Measurements from ENCODE around the gene CAPN12.

CAPN12 gene

DNA sequence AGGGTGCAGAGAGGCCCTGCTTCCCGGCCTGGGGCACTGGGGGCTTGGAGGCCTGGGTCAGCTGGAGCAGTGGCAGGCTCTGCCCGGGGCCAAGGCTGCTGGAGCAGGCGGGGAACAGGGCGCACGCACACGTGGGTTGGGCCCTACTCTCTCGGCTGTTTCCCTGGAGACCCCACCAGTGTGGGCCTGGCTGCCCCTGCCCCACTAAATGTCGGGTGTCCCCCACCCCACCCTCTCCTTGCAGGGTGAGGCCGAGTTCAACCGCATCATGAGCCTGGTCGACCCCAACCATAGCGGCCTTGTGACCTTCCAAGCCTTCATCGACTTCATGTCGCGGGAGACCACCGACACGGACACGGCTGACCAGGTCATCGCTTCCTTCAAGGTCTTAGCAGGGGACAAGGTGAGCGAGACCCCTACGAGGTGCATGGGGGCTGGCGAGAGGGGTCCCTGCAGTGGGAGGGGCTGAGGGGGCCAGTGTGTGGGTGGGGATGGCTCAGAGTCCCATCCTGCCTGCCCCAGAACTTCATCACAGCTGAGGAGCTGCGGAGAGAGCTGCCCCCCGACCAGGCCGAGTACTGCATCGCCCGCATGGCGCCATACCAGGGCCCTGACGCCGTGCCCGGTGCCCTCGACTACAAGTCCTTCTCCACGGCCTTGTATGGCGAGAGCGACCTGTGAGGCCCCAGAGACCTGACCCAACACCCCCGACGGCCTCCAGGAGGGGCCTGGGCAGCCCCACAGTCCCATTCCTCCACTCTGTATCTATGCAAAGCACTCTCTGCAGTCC, 15.3 kb downstream of the CAPN12 start:
- TF ChIP-seq, protein P1, sequence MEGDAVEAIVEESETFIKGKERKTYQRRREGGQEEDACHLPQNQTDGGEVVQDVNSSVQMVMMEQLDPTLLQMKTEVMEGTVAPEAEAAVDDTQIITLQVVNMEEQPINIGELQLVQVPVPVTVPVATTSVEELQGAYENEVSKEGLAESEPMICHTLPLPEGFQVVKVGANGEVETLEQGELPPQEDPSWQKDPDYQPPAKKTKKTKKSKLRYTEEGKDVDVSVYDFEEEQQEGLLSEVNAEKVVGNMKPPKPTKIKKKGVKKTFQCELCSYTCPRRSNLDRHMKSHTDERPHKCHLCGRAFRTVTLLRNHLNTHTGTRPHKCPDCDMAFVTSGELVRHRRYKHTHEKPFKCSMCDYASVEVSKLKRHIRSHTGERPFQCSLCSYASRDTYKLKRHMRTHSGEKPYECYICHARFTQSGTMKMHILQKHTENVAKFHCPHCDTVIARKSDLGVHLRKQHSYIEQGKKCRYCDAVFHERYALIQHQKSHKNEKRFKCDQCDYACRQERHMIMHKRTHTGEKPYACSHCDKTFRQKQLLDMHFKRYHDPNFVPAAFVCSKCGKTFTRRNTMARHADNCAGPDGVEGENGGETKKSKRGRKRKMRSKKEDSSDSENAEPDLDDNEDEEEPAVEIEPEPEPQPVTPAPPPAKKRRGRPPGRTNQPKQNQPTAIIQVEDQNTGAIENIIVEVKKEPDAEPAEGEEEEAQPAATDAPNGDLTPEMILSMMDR (IDR thresholded peaks at IDR 0.05): no peak
- no peak overlapping the region for H3K4me3 ChIP-seq (ENCODE audit: low read depth, low read length)
- H3K9ac ChIP-seq: no peak overlapping the region
- H3K4me2 ChIP-seq (ENCODE audit: low read length): no peak overlapping the region
- no peak overlapping the region for H3K27ac ChIP-seq
- H2AFZ ChIP-seq: no peak overlapping the region
- no peaks in the 10 kb centered on the region for H3K9me3 ChIP-seq (ENCODE audit: control insufficient read depth, low read length)
- H3K4me1 ChIP-seq: peaks cover 8% of the 10 kb centered on the region
- peaks cover 3% of the 10 kb centered on the region for H3K79me2 ChIP-seq
- H3K27me3 ChIP-seq (ENCODE audit: control insufficient read depth, insufficient read depth, low read length): no peaks in the 10 kb centered on the region
- no peaks in the 10 kb centered on the region for H3K36me3 ChIP-seq (ENCODE audit: control insufficient read depth, insufficient read depth, low read length)

DNA sequence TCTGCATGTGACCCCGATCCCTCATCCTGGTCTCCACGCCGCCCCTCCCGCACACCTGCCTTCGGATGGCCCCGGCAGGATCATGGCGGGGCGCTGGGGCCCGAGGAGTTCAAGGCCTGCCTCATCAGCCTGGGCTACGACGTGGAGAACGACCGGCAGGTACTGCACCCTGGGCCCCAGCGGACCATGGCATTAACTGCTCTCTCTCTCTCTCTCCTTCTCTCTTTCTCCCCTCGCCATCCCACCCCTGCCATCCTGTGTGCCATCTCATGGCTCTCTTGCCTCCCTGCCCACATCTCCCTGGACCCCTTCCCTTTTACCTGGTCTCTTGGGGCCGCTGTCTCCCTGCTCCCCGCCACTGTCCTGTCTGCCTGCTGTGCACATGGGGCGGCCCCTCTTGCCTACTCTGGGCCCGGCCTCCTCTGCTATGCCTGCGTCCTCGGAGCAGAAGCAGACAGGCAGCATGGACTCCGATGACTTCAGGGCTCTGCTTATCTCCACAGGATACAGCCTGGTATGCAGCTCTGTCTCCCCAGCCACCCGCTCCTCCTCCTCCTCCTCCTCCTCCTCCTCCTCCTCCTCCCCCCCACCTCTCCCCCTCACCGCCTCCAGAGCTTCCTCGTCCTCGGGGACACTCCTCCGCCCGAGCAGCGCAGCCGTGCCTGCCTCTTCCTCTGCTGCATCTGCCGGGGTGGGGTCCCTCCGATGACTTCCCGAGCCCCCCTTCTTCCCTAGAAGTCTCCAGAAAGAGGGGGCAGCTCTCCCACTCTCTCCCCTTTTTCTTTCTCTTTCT, 16.2 kb downstream of the CAPN12 start:
- Histone ChIP-seq H3K36me3 (ENCODE audit: control insufficient read depth, insufficient read depth, low read length) (no peaks in the 10 kb centered on the region), H3K4me3 (ENCODE audit: low read depth, low read length) (no peak overlapping the region), H3K4me1 (peaks cover 8% of the 10 kb centered on the region), H3K9ac (no peak overlapping the region), H3K4me2 (ENCODE audit: low read length) (no peak overlapping the region), H3K27me3 (ENCODE audit: control insufficient read depth, insufficient read depth, low read length) (no peaks in the 10 kb centered on the region), H3K9me3 (ENCODE audit: control insufficient read depth, low read length) (no peaks in the 10 kb centered on the region), H3K27ac (no peak overlapping the region), H3K79me2 (peaks cover 3% of the 10 kb centered on the region), H2AFZ (no peak overlapping the region)
- TF ChIP-seq, protein P1 (IDR thresholded peaks at IDR 0.05): no peak

DNA sequence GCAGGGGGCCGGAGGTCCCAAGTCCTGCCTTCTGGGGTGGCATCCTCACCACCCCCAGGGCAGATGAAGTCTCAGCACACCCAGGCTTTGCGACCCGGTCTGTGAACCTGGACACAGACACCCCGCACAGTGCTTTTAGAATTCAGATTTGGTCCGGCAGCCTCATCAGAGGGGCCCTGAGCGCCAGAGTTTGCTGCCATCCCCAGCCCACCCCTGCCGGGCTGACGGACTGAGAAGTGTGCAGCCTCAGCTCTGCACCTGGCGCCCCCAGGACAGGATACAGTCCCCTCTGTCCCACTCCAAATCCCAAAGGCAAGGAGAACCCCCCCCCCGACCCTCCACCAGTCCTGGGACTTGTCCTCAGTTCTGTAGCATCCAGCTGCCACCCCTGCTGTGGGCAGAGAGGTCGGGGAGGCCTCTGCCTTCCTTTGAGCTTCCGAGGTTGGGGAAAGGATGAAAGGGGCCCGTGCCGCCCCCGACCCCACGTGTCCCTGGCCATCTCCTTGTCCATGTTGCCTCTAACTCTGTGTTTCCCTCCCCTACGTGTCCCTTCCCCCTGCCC, 16.9 kb downstream of the CAPN12 start:
- Histone ChIP-seq H3K79me2 (peaks cover 3% of the 10 kb centered on the region), H2AFZ (no peak overlapping the region), H3K9me3 (ENCODE audit: control insufficient read depth, low read length) (no peaks in the 10 kb centered on the region), H3K4me2 (ENCODE audit: low read length) (no peak overlapping the region), H3K27ac (no peak overlapping the region), H3K9ac (no peak overlapping the region), H3K4me1 (peaks cover 5% of the 10 kb centered on the region), H3K36me3 (ENCODE audit: control insufficient read depth, insufficient read depth, low read length) (no peaks in the 10 kb centered on the region), H3K27me3 (ENCODE audit: control insufficient read depth, insufficient read depth, low read length) (no peaks in the 10 kb centered on the region), H3K4me3 (ENCODE audit: low read depth, low read length) (no peak overlapping the region)
- TF ChIP-seq, protein P1 (IDR thresholded peaks at IDR 0.05): no peak

DNA sequence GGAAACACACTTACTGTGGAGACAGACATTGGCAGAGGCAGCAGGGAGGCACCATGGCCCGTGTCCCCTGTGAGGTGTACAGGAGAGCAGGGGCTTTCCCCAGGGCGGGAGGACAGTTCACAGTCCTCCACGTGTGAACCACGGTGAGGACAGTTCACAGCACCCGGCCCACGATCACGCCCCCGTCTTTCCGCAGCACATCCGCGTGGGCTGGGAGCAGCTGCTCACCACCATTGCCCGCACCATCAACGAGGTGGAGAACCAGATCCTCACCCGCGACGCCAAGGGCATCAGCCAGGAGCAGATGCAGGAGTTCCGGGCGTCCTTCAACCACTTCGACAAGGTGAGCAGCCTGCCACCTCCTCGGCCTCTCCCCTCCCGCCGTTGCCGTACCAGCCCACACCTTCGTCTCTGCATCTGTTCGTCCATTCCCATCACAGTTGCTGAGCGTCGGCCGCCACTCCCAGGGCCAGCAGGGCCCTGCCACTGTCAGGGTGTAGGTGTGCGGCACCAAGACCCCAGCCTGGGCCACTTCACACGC, 17.4 kb downstream of the CAPN12 start:
- Histone ChIP-seq H3K4me2 (ENCODE audit: low read length) (no peak overlapping the region), H3K27ac (no peak overlapping the region), H3K4me1 (peaks cover 5% of the 10 kb centered on the region), H3K79me2 (peaks cover 6% of the 10 kb centered on the region), H3K9me3 (ENCODE audit: control insufficient read depth, low read length) (no peaks in the 10 kb centered on the region), H3K4me3 (ENCODE audit: low read depth, low read length) (no peak overlapping the region), H3K9ac (no peak overlapping the region), H3K36me3 (ENCODE audit: control insufficient read depth, insufficient read depth, low read length) (no peaks in the 10 kb centered on the region), H3K27me3 (ENCODE audit: control insufficient read depth, insufficient read depth, low read length) (no peaks in the 10 kb centered on the region), H2AFZ (no peak overlapping the region)
- TF ChIP-seq, protein P1 (IDR thresholded peaks at IDR 0.05): no peak
